B cell (primary cell): ENCODE measurements around the gene RACK1. TPM values are rescaled to one million over a fixed set of nuclear protein-coding genes. Genes with fewer than 3 reads are reported as not detected.

Source experiments
- ATAC-seq: fragments of 200-7000 bp; cut with Tn5 transposase; one replicate; pipeline ENCODE4 v1.10.0; 2021; ENCODE audit warnings: low read depth, mild to moderate bottlenecking, moderate number of reproducible peaks, moderate library complexity
- CTCF ChIA-PET: fragments of 350-600 bp; sonication (Branson Sonifier 250); formaldehyde crosslinking; loops from one replicate; lab custom pipeline; 2021; ENCODE audit warnings: antibody characterized with exemption, inconsistent platforms; lab: Charles Lee
- POLR2A ChIA-PET: fragments of 350-600 bp; sonication (Branson Sonifier 250); formaldehyde crosslinking; loops from one replicate; lab custom pipeline; 2021; ENCODE audit warnings: antibody characterized with exemption; lab: Charles Lee
- DNase-seq: peaks from one replicate; pipeline ENCODE4 v3.0.0; 2013
- H2AFZ ChIP-seq: 2 replicates; pipeline ENCODE4 v1.6.1; 2012; ENCODE audit warnings: mild to moderate bottlenecking, low read depth, low read length; ENCODE audit not compliant: insufficient read depth, poor library complexity, severe bottlenecking
- H3K27ac ChIP-seq, 2 donors: 1 replicate in 1 of 2; 2 replicates in 1 of 2; pipeline ENCODE4 v1.5.1; 2012 to 2013; ENCODE audit warnings: low read length in 2 of 2, mild to moderate bottlenecking in 2 of 2, moderate library complexity in 1 of 2
- H3K27me3 ChIP-seq, 4 experiments: fragments of 200-600 bp in 1 of 4; sonication (generic) in 1 of 4; replicated peaks in 1 of 4; 1 replicate in 2 of 4; 2 replicates in 2 of 4; pipeline versions ENCODE4 v1.6.1 to v1.7.0; 2013 to 2016; ENCODE audit warnings: low read length in 3 of 4, mild to moderate bottlenecking in 2 of 4, mixed read lengths in 1 of 4, moderate library complexity in 1 of 4; ENCODE audit not compliant: insufficient read depth in 4 of 4, control insufficient read depth in 3 of 4; ENCODE audit errors: control extremely low read depth in 1 of 4
- H3K36me3 ChIP-seq, 2 experiments: replicated peaks in 1 of 2; 1 replicate in 1 of 2; 2 replicates in 1 of 2; pipeline versions ENCODE4 v1.6.1 to v1.7.1; 2013; ENCODE audit warnings: low read length in 1 of 2; ENCODE audit not compliant: insufficient read depth in 2 of 2, control insufficient read depth in 1 of 2; ENCODE audit errors: control extremely low read depth in 1 of 2, extremely low read depth in 1 of 2
- H3K4me1 ChIP-seq, 2 donors: fragments of 200-600 bp in 1 of 2; sonication (generic) in 1 of 2; 1 replicate in 1 of 2; 2 replicates in 1 of 2; pipeline versions ENCODE4 v1.5.1 to v1.6.1; 2013 to 2017; ENCODE audit warnings: low read length in 2 of 2; ENCODE audit not compliant: control insufficient read depth in 2 of 2, insufficient read depth in 2 of 2
- H3K4me2 ChIP-seq: replicated peaks from 2 replicates; pipeline ENCODE3; 2012; ENCODE audit warnings: mild to moderate bottlenecking, low read depth, low read length; ENCODE audit not compliant: poor library complexity, severe bottlenecking
- H3K4me3 ChIP-seq, 5 experiments: fragments of 200-600 bp in 1 of 5; sonication (generic) in 1 of 5; 1 replicate in 3 of 5; 2 replicates in 2 of 5; pipeline versions ENCODE4 v1.5.1 to v1.7.0; 2011 to 2016; ENCODE audit warnings: low read length in 4 of 5, mild to moderate bottlenecking in 4 of 5, low read depth in 2 of 5, control low read depth in 1 of 5, moderate library complexity in 1 of 5; ENCODE audit not compliant: insufficient read depth in 1 of 5; ENCODE audit errors: control extremely low read depth in 1 of 5, extremely low read depth in 1 of 5
- H3K79me2 ChIP-seq: fragments of 200-600 bp; sonication (generic); one replicate; pipeline ENCODE4 v1.6.0; 2016; ENCODE audit warnings: low read length; ENCODE audit not compliant: control insufficient read depth, insufficient read depth
- H3K9ac ChIP-seq: fragments of 200-600 bp; sonication (generic); 2 replicates; pipeline ENCODE4 v1.6.1; 2017; ENCODE audit warnings: mild to moderate bottlenecking, low read length, moderate library complexity
- H3K9me3 ChIP-seq, 3 donors: one replicate each; pipeline versions ENCODE4 v1.6.1 to v1.7.1; 2013; ENCODE audit warnings: low read length in 2 of 3; ENCODE audit not compliant: control insufficient read depth in 2 of 3, insufficient read depth in 1 of 3; ENCODE audit errors: control extremely low read depth in 1 of 3
- H4K20me1 ChIP-seq: 2 replicates; pipeline ENCODE4 v1.6.0; 2012; ENCODE audit warnings: mild to moderate bottlenecking, low read length; ENCODE audit not compliant: insufficient read depth, control insufficient read depth, poor library complexity, severe bottlenecking
- H3K27ac Mint-ChIP-seq: one replicate; pipeline ENCODE4 v1.8.0; 2021; ENCODE audit warnings: mixed read lengths
- H3K27me3 Mint-ChIP-seq: one replicate; pipeline ENCODE4 v1.8.0; 2021; ENCODE audit warnings: mixed read lengths
- H3K4me1 Mint-ChIP-seq: one replicate; pipeline ENCODE4 v1.8.0; 2021; ENCODE audit warnings: mixed read lengths
- H3K4me3 Mint-ChIP-seq: one replicate; pipeline ENCODE4 v1.8.0; 2021; ENCODE audit warnings: mixed read lengths
- H3K9me3 Mint-ChIP-seq: one replicate; pipeline ENCODE4 v1.8.0; 2022; ENCODE audit warnings: mixed read lengths; ENCODE audit not compliant: insufficient read depth
- EZH2 ChIP-seq: IDR thresholded peaks from 2 replicates; pipeline ENCODE4 v1.6.1; 2012; ENCODE audit warnings: borderline replicate concordance, low read depth, mild to moderate bottlenecking, moderate library complexity, low read length; ENCODE audit not compliant: insufficient read depth, poor library complexity, severe bottlenecking
- WGBS: methylation state at CpG from one replicate; pipeline ENCODE4 v1.1.5; 2013; ENCODE audit warnings: missing lambda C conversion rate; ENCODE audit not compliant: insufficient coverage; 5-methylcytosine and 5-hydroxymethylcytosine counted together
- intact Hi-C: fragments of 100-400 bp; cut with micrococcal nuclease; formaldehyde crosslinking; loops from one replicate; pipeline ENCODE4 v1.10.0; 2022
- polyA plus RNA-seq: library from polyadenylated mRNA; depleted of rRNA; stranded (reverse); fragments of >200 nt; gene quantifications from 2 replicates; pipeline ENCODE4 v1.2.3, GENCODE V29; 2012
- total RNA-seq, 2 donors: library from RNA; stranded (reverse); fragments of 120-200 nt in 1 of 2; gene quantifications; 1 replicate in 1 of 2; 2 replicates in 1 of 2; pipeline versions ENCODE4 v1.2.3 to v1.2.4, GENCODE V29; 2013 to 2022
- TF ChIP-seq, protein P1 (sequence below): fragments of 200-600 bp; IDR thresholded peaks from one replicate; pipeline ENCODE4 v1.8.0; 2022; ENCODE audit warnings: antibody characterized with exemption, mild to moderate bottlenecking

The RACK1 gene
- total and polyA plus RNA-seq, 2 donors (not counting 1 experiment from before 2014, with no cell fraction given) = 2,047 to 4,130 TPM

DNA sequence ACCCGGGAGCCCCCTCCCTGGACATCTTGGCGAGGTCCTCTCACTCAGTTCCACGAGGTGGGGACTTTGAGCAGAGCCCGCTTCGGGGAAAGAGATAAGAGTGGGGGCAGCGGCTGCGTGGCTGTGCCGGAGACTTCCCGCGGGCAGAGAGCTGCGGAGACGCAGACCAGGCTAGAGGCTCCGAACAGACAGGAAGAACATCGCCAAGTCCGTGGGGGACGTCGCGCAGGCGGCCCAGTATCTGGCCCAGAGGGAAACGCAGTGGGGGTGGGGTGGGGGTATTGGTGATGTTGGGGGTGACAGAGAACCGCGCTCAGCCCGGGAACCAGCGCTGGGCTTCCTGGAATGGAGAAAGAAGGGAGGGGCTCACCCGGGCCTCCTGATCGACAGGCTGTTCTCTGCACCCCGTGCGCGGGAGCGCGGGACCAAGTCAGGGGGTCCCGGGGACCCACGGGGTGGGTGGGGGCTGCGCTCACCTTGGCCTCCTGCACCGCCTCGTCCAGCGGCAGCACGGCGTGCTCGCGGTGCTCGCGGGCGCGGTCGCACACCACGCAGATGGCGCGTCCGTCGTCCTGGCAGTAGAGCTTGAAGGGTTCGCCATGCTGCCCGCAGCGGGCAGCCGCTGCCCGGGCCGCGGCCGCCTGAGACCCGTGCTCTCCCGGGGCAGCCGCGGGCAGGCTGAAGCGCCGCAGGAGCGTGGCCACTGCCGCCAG is 39.4 kb downstream of the RACK1 start:
- WGBS = 1% methylated on average over 65 of the region's 67 CpGs
- H3K79me2 ChIP-seq = no peaks in the 10 kb centered on the region
- no peak for TF ChIP-seq EZH2
- TF ChIP-seq, protein P1, sequence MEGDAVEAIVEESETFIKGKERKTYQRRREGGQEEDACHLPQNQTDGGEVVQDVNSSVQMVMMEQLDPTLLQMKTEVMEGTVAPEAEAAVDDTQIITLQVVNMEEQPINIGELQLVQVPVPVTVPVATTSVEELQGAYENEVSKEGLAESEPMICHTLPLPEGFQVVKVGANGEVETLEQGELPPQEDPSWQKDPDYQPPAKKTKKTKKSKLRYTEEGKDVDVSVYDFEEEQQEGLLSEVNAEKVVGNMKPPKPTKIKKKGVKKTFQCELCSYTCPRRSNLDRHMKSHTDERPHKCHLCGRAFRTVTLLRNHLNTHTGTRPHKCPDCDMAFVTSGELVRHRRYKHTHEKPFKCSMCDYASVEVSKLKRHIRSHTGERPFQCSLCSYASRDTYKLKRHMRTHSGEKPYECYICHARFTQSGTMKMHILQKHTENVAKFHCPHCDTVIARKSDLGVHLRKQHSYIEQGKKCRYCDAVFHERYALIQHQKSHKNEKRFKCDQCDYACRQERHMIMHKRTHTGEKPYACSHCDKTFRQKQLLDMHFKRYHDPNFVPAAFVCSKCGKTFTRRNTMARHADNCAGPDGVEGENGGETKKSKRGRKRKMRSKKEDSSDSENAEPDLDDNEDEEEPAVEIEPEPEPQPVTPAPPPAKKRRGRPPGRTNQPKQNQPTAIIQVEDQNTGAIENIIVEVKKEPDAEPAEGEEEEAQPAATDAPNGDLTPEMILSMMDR = no peak
- Mint-ChIP-seq H3K27me3 (peaks cover 14% of the 10 kb centered on the region), H3K9me3 (no peaks in the 10 kb centered on the region), H3K4me1 (peaks cover 48% of the 10 kb centered on the region), H3K4me3 (peak overlapping the region; percentile 98), H3K27ac (peak overlapping the region; percentile 79)
- peak; percentile 49 for DNase-seq
- H3K9ac ChIP-seq = peak overlapping the region; percentile 65
- no peaks in the 10 kb centered on the region for H4K20me1 ChIP-seq
- H3K27ac ChIP-seq = no peak overlapping the region
- intact Hi-C loops = no loop called here
- H3K36me3 ChIP-seq = no peaks in the 10 kb centered on the region
- peak overlapping the region; percentile 94 for H3K4me2 ChIP-seq
- peaks cover 0 to 20% (median 2%) of the 10 kb centered on the region in 3 donors for H3K9me3 ChIP-seq
- H3K4me3 ChIP-seq = peak overlapping the region in 4 of 5 experiments; percentile 28 to 71 (median 65)
- H2AFZ ChIP-seq = peak overlapping the region; percentile 69
- ATAC-seq = no peak
- peaks cover 24 to 35% of the 10 kb centered on the region in 2 donors for H3K4me1 ChIP-seq
- CTCF ChIA-PET = interaction anchor here (1.2 to 7.9 kb wide), 2 partner anchors 13 to 20 kb away, joined by 3 to 105 read pairs; no protein-coding TSS in a partner anchor
- POLR2A ChIA-PET = interaction anchor here (0.8 to 1.6 kb wide), 6 partner anchors 13 to 19 kb away, joined by 3 to 7 read pairs (median 3); partner anchors contain the start of gene TRIM41
- peaks cover 0 to 26% (median 12%) of the 10 kb centered on the region in 4 experiments for H3K27me3 ChIP-seq

DNA sequence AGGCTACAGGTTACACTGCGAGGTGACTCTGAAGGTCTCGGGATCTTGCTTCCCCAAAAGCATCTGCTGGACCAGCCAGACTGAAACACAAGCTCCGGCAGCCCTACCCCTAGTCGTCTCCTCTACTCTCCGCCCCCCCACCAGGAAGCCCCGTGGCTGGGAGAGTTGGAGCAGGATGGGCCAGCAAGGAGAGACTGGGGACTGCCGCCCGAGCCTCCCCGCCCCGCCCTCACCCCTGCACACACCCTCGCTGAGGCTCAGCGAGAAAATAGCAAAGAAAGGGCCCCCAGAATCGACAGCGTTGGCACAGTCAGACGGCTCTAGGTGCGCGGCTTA is 40.0 kb downstream of the RACK1 start:
- TF ChIP-seq EZH2 = no peak
- TF ChIP-seq, protein P1 = no peak
- peaks cover 53% of the 10 kb centered on the region for H3K4me1 Mint-ChIP-seq
- 6% methylated on average over 12 of the region's 17 CpGs for WGBS
- H3K9ac ChIP-seq = peak overlapping the region; percentile 65
- peaks cover 0 to 16% (median 2%) of the 10 kb centered on the region in 3 donors for H3K9me3 ChIP-seq
- intact Hi-C loops = no loop called here
- peak overlapping the region; percentile 94 for H3K4me2 ChIP-seq
- H3K27me3 ChIP-seq = peaks cover 0 to 26% (median 12%) of the 10 kb centered on the region in 4 experiments
- peak overlapping the region; percentile 98 for H3K4me3 Mint-ChIP-seq
- H3K27me3 Mint-ChIP-seq = peaks cover 14% of the 10 kb centered on the region
- H3K27ac ChIP-seq = no peak overlapping the region
- no peaks in the 10 kb centered on the region for H3K9me3 Mint-ChIP-seq
- DNase-seq (no peak), ATAC-seq (no peak)
- CTCF ChIA-PET = interaction anchor here (7.9 kb wide), 1 partner anchor 13 kb away, joined by 105 read pairs; no protein-coding TSS in a partner anchor
- H4K20me1 ChIP-seq = no peaks in the 10 kb centered on the region
- peak overlapping the region in 4 of 5 experiments; percentile 28 to 71 (median 65) for H3K4me3 ChIP-seq
- H3K36me3 ChIP-seq = no peaks in the 10 kb centered on the region
- H3K27ac Mint-ChIP-seq = peak overlapping the region; percentile 79
- H2AFZ ChIP-seq = peak overlapping the region; percentile 69
- H3K79me2 ChIP-seq = no peaks in the 10 kb centered on the region
- POLR2A ChIA-PET = interaction anchor here (1.2 to 1.6 kb wide), 2 partner anchors 13 to 20 kb away, joined by 3 read pairs; partner anchors contain the start of gene TRIM41
- peaks cover 30 to 40% of the 10 kb centered on the region in 2 donors for H3K4me1 ChIP-seq
